HEK293T (cell line): ENCODE measurements around the gene EVA1C.
"Not testable (repeated sequence)": the region's sequence is repeated elsewhere in the genome, so short reads cannot be mapped to it uniquely, and the experiment has no call there.

Experiments used
- BHLHE40 ChIP-seq: fragments of 450-650 bp; IDR thresholded peaks from 2 replicates; pipeline ENCODE4 v1.6.1; 2016; ENCODE audit warnings: mild to moderate bottlenecking, moderate library complexity, borderline replicate concordance
- CTBP1 ChIP-seq: fragments of 450-650 bp; IDR thresholded peaks from 2 replicates; pipeline ENCODE4 v1.6.1; 2016; ENCODE audit warnings: borderline replicate concordance
- FOXA1 ChIP-seq: fragments of 450-650 bp; IDR thresholded peaks from 2 replicates; pipeline ENCODE4 v1.6.1; 2016; ENCODE audit warnings: mild to moderate bottlenecking
- FOXK2 ChIP-seq: fragments of 450-650 bp; IDR thresholded peaks from 2 replicates; pipeline ENCODE4 v1.6.1; 2016; ENCODE audit warnings: mild to moderate bottlenecking
- FOXM1 ChIP-seq: fragments of 450-650 bp; IDR thresholded peaks from 2 replicates; pipeline ENCODE4 v1.6.1; 2017; ENCODE audit warnings: mild to moderate bottlenecking, borderline replicate concordance
- HDGF ChIP-seq: fragments of 450-650 bp; IDR thresholded peaks from 2 replicates; pipeline ENCODE4 v1.6.1; 2017; ENCODE audit warnings: antibody characterized with exemption, borderline replicate concordance
- LEF1 ChIP-seq: fragments of 450-650 bp; IDR thresholded peaks from 2 replicates; pipeline ENCODE4 v1.6.1; 2017; ENCODE audit warnings: mild to moderate bottlenecking, borderline replicate concordance
- SP1 ChIP-seq: fragments of 450-650 bp; IDR thresholded peaks from 2 replicates; pipeline ENCODE4 v1.6.1; 2017
- TARDBP ChIP-seq: fragments of 450-650 bp; IDR thresholded peaks from 2 replicates; pipeline ENCODE4 v1.6.1; 2016

- not testable (repeated sequence) for TF ChIP-seq FOXM1, HDGF, SP1, FOXA1, BHLHE40, LEF1, CTBP1, TARDBP, FOXK2
Observed at GRCh38 chr21:32450881-32451701, 38.6 kb downstream of the EVA1C start.
